HAP-1 (cell line): ENCODE results near the gene GFY.
A peak's percentile ranks its signal among the peaks of the same experiment; 100 is the strongest.

Experiments used
- DNase-seq, 2 experiments: peaks; one replicate each; pipeline ENCODE4 v3.0.0-alpha.2; 2016 to 2020; ENCODE audit warnings: low spot score in 2 of 2
- H3K27me3 ChIP-seq: fragments of 250-450 bp; sonication (Bioruptor Pico); 2 replicates; pipeline ENCODE4 v1.5.1; 2020; ENCODE audit warnings: low read depth, mild to moderate bottlenecking, moderate library complexity
- H3K36me3 ChIP-seq: fragments of 250-450 bp; sonication (Bioruptor Pico); replicated peaks from 2 replicates; pipeline ENCODE4 v1.5.1; 2020; ENCODE audit warnings: mild to moderate bottlenecking
- H3K4me1 ChIP-seq: fragments of 250-450 bp; sonication (Bioruptor Pico); 2 replicates; pipeline ENCODE4 v1.5.1; 2020; ENCODE audit warnings: mild to moderate bottlenecking
- H3K4me3 ChIP-seq: fragments of 250-450 bp; sonication (Bioruptor Pico); 2 replicates; pipeline ENCODE4 v1.5.1; 2020; ENCODE audit warnings: mild to moderate bottlenecking, moderate library complexity
- H3K9me3 ChIP-seq: fragments of 250-450 bp; sonication (Bioruptor Pico); 2 replicates; pipeline ENCODE4 v1.5.1; 2020; ENCODE audit warnings: mild to moderate bottlenecking, moderate library complexity
- in situ Hi-C: fragments of 300-500 bp; cut with MboI; formaldehyde crosslinking; loops from 3 replicates; pipeline ENCODE4 v1.14.3; 2020; ENCODE audit warnings: low sequenced_read_pairs, inconsistent platforms, mixed read lengths

GFY gene

DNA sequence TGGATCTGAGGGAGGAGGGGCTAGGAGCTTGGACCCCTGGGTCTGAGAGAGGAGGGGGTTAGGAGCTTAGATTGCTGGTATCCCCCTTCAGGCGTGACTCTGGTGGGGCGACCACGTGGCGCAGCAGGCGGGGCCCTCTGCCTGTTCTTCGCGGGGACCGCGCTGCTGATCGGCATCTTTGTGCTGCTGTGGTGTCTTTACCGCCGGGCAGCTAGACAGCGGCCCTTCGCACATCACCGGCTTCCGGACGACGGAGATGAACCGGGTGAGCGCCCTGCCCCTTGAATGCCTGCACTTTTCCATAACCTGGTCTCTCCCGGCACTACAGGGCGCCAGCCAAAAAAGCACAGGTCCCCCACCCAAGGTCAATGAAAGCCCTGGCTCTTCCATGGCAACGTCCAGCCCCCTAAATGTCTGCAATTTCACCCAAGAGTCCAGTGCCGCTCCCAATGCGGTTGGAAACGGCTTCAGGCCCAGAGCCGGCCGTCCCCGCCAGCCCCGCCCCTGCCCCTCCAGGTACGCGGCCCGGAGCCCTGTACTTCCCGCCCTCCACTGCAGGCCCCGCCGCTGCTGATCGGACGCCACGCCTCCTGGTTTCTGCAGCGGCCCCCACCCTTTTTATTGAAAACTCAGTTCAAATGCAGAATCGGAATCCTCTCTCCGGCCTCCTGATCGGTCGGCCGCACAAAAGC, 2.8 kb downstream of the GFY start:
- H3K27me3 ChIP-seq: peaks cover 33% of the 10 kb centered on the region
- H3K4me1 ChIP-seq: peaks cover 9% of the 10 kb centered on the region
- H3K4me3 ChIP-seq: peak overlapping the region; percentile 14
- no peaks in the 10 kb centered on the region for H3K9me3 ChIP-seq
- DNase-seq: peak; percentile 49 to 86
- no peaks in the 10 kb centered on the region for H3K36me3 ChIP-seq
- in situ Hi-C loops: no loop called here

DNA sequence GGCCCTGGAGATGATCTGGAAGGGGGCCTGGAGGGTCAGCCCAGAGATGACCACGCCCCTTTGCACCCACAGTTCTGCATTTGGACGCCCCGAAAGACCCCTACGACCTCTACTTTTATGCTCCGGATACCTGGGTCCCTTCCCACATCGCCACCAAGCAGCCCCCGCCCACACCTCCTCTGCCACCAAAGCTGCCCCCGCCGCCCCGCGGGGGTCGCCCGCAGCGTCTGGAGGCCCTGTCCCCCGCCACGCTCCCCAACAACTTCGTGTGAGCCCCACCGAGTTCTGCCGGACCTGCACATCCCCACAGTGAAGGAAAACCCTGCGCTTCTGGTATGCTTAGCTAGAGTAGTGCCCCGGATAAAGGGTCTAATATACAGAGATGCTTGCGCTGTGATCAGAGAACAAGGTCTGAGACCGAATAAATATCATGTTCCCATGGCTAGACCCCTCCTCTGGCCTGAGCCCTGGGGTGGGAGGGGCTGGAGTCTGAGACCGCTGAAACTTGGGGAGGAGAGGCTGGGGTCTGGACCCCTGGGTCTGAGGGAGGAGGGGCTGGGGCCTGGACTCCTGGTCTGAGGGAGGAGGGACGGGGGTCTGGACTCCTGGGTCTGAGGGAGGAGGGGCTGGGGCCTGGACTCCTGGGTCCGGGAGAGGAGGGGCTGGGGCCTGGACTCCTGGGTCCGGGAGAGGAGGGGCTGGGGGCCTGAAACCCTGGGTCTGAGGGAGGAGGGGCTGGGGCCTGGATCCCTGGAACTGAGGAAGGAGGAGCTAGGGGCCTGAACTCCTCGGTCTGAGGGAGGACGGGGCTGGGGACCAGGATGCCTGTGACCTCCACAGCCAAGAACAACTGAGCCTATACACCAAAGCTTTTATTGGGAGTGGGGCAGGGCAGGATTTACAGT, 3.6 kb downstream of the GFY start:
- Histone ChIP-seq H3K9me3 (no peaks in the 10 kb centered on the region), H3K27me3 (peaks cover 25% of the 10 kb centered on the region), H3K36me3 (no peaks in the 10 kb centered on the region), H3K4me3 (peak overlapping the region; percentile 14; the same call in 1 of the 2 replicates), H3K4me1 (peaks cover 9% of the 10 kb centered on the region)
- in situ Hi-C loops: no loop called here
- no peak for DNase-seq

DNA sequence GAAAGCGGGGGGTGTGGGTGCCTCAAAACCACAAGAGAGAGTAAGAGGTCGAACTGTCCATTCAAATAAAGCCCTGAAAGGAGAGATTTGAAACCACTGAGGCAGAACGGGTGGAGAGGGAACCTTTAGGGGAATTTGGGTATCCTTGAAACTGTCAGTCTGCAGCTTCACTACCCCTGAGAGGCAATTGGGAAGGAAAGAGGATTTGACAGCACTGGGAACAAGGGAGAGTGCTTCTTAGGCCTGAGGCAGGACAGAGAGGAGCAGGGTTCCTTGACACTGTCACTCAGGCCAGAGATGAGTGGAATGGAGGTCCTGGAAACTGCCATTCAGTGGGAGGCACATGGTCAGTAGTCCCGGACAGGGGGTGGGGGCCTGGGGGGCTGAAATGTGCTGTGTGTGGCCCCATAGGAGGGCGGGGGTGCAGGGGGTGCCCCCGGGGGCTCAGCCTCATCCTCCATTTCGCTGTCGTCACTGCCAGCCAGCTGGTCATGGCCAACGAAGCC, 5.0 kb downstream of the GFY start:
- no peak for DNase-seq
- H3K27me3 ChIP-seq: peaks cover 13% of the 10 kb centered on the region
- no peaks in the 10 kb centered on the region for H3K9me3 ChIP-seq
- H3K36me3 ChIP-seq: no peaks in the 10 kb centered on the region
- in situ Hi-C loops: no loop called here
- H3K4me1 ChIP-seq: peaks cover 9% of the 10 kb centered on the region
- H3K4me3 ChIP-seq: no peak overlapping the region

DNA sequence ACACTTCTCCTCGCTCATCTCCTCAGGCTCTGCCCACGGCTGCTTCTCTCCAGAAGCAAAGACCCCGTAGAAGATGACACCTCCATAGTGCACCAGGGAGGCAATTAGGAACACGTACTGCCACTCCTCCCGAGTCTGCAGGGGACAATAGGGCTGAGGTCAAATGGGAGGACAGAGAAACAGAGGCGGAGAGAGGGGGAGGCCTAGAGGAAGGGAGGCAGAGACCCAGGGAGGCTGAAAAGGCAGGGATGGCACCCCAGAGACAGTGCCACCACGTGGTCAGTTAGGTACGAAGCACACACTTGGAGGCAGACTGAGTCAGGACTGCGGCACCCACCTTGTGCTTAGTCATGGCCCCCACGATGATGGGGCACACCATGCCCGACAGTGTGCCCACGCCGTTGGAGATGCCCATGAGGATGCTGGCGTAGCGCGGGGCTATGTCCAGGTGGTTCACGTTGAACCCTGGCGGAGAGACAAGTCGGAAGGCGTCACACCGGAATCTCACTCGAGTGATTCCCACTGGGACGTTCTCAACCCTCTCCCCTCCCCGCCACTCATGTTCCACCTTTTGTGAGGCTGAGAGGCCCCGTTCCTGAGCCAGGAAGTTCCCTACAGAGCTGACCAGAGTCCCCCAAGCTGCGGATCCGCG, 5.6 kb downstream of the GFY start:
- Histone ChIP-seq H3K36me3 (no peaks in the 10 kb centered on the region), H3K9me3 (no peaks in the 10 kb centered on the region), H3K4me3 (no peak overlapping the region), H3K27me3 (peaks cover 7% of the 10 kb centered on the region), H3K4me1 (peaks cover 9% of the 10 kb centered on the region)
- DNase-seq: peak in 1 of 2 experiments; percentile 50
- in situ Hi-C loops: no loop called here

DNA sequence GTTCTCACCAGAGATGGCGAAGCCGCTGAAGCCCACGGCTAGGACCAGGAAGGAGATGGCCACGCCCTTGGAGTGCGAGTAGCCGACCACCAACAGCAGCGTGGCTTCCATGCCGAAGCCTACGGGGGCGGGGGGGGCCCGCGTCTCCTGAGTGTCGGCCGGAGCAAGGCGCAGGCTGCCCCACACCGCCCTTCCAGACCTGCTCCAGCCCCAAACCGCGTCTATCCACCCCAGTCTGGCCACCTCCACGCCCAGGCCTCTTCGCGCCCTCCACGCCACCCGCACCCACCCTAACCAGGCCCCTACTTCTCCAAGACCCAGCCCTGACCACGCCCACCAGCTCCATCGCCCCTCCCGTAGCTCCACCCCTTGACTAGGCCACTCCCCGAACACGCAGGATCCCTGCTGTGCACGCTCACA, 6.2 kb downstream of the GFY start:
- in situ Hi-C loops: no loop called here
- H3K9me3 ChIP-seq: no peaks in the 10 kb centered on the region
- peak in 1 of 2 experiments; percentile 54 for DNase-seq
- H3K36me3 ChIP-seq: no peaks in the 10 kb centered on the region
- H3K4me1 ChIP-seq: peaks cover 9% of the 10 kb centered on the region
- H3K27me3 ChIP-seq: peaks cover 2% of the 10 kb centered on the region
- no peak overlapping the region for H3K4me3 ChIP-seq

DNA sequence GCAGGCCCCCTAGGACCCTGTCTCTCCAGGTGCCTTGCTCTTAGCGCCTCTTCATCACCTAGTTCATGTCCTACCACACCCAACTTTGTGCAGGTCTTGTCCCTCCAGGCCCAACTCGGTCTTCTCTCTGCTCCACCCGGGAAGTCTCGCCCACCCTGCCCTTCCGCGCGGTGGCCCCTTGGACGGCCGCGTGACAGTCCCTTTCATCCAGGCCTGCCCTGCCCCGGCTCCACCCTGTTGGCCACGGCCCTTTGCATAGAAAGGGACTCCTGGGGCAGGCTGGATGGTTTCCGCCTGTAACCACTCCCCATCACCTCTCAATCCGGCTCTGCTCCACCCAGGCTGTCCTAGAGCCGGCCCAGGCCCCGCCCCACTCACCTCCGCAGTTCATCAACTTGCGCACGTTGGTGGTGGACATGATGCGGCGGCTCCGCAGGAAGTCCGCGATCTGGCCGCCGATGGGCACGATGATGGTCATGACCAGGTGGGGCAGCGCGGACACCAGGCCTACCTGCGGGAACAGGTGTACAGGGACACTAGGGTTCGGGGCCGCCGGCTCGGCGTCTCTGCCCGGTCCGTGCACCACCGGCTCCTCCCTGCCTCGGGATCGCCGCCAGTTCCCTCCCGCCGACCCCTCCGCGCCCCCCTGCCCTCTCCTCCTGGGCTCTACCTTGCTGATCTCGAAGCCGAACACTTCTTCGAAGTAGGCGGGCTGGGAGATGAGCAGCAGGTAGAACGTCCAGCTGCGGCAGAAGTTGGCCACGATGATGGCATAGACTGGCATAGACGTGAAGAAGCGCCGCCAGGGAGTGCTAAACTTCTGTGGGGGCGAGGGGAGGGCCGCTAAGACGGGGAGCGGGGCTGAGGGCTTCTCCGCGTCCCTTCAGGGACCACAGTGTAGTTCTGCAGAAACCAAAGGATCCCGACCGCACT, 7.2 kb downstream of the GFY start:
- no peaks in the 10 kb centered on the region; the same call in 1 of the 2 replicates for H3K27me3 ChIP-seq
- H3K9me3 ChIP-seq: no peaks in the 10 kb centered on the region
- no peaks in the 10 kb centered on the region for H3K36me3 ChIP-seq
- in situ Hi-C loops: no loop called here
- no peak for DNase-seq
- H3K4me3 ChIP-seq: no peak overlapping the region
- H3K4me1 ChIP-seq: peaks cover 9% of the 10 kb centered on the region

DNA sequence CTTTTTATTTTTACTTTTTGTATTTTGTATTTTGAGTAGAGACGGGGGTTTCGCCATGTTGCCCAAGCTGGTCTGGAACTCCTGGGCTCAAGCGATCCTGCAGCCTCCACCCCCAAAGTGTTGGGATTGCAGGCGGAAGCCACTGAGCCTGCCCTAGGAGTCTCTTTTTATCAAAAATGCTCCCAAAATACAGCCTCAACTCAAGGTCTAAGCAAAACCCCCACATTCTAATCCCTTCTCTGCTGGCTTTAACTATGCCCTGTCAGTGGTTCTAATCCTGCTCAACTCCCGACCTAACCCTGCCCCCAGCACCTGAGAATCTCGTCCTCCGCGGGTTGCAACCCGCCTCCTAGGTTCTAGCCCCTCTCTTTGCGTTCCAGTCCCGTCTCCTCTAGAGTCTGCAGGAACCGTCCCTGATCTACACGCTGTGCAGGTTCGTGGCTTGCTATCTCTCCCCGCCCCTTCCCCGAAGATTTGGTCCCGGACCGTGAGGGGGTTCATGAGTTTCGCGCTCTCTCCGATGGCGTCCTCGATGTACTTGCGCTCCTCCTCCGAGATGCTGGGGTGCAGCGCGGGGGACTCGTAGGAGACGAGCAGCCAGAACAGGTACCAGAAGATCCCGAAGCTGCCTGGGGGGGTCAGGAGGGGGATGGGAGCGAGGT, 8.2 kb downstream of the GFY start:
- peaks cover 2% of the 10 kb centered on the region; the same call in 1 of the 2 replicates for H3K4me1 ChIP-seq
- in situ Hi-C loops: no loop called here
- peaks cover 5% of the 10 kb centered on the region for H3K27me3 ChIP-seq
- H3K36me3 ChIP-seq: no peaks in the 10 kb centered on the region
- H3K9me3 ChIP-seq: no peaks in the 10 kb centered on the region
- DNase-seq: no peak
- H3K4me3 ChIP-seq: no peak overlapping the region

DNA sequence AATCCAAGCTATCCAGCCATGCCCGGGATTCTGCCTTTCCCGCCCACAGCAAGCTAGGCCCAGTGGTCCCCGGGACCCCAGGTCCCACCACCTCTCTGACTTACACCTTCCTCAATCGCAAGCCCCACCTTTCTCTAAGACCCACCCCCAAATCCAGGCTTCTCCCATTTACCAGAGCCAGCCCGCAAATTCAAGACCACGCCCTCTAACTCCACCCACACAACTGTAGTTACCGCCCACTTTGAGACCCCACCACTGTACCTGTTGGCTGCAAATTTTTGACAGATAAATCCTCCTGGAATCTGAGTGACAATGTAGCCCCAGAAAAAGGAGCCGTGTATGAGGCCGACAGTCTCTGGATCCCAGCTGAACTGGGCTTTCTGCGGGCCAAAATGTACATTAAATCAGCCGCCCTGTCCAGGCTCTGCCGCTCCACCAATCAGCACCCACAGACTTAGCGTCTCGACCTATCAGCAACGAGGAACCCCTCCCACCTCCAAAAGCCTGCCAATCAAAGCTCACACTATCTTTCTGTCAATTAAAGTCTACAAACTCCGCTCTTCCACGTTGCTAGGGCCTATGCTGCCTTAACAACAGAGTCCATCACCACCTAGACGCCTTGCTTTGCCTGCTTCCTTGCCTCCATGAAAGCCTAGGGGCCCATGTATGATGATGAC, 9.9 kb downstream of the GFY start:
- Histone ChIP-seq H3K27me3 (peaks cover 19% of the 10 kb centered on the region), H3K36me3 (no peaks in the 10 kb centered on the region), H3K9me3 (no peaks in the 10 kb centered on the region), H3K4me1 (no peaks in the 10 kb centered on the region), H3K4me3 (no peak overlapping the region)
- peak in 1 of 2 experiments; percentile 51 for DNase-seq
- in situ Hi-C loops: no loop called here

DNA sequence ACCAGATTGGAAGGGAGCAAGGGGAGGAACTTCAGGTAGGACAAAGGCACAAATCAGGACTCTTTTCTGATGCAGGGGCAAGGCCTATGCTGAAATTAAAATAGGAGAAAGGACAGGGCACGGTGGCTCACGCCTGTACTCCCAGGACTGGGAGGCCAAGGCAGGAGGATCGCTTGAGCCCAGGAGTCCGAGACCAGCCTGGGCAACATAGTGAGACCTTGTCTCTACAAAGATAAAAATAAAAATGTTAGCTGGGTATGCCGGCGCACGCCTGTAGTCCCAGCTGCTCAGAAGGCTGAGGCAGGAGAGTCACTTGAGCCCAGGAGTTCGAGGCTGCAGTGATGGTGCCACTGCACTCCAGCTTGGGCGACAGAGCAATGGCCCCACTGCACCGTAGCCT, 10.5 kb downstream of the GFY start:
- H3K9me3 ChIP-seq: no peaks in the 10 kb centered on the region
- no peaks in the 10 kb centered on the region for H3K36me3 ChIP-seq
- no peak overlapping the region for H3K4me3 ChIP-seq
- no peak for DNase-seq
- peaks cover 26% of the 10 kb centered on the region for H3K27me3 ChIP-seq
- in situ Hi-C loops: no loop called here
- peaks cover under 1% of the 10 kb centered on the region; the same call in 1 of the 2 replicates for H3K4me1 ChIP-seq

DNA sequence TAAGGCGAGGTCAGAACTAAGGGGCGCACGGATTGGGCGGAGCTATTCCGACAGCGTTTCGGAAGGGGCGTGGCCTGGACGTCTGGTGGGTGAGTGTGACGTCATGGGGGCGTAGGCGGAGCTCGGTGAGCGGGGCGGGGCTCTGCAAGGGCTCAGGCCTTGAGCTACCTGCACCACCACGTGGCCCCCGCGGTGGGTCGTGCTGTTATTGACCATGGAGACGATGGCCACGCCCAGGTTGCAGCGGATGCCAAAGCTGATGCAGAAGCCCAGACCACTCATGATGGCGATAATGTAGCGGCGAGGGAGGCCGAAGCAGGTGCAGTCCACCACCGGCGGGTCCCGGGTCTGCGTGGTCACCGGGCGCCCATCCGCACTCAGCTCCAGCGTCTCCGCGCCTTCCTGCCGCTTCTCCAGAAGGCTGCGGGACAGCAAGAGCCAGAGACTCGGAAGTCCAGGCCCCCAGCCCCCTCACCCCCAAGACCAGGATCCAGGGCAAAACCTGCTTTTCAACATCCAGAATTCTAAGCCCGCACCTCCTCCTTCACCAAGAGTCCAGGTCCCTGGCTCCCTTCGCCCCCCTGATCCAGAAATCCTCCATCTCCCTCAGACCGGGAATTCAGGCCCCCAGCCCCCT, 11.3 kb downstream of the GFY start:
- peaks cover 31% of the 10 kb centered on the region for H3K27me3 ChIP-seq

DNA sequence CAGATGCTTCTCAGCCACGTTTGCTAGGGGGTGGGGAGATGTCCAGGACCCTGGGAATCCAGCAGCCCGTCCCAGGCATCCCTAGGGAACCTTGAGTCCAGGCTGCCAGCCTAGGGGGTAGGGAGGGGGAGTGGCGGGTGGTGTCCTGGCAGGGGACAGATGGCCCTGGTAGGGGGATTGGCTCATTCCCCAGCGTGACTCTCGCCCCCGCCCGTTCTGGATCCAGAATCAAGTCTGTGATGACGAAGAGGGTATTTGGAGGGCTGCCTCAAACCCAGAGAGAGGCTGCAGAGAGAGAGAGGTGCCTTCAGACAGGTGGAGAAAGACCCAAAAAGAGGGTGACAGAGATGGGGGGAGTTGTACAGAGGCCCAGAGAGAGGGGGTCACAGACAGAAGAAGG, 12.0 kb downstream of the GFY start:
- Histone ChIP-seq H3K9me3 (no peaks in the 10 kb centered on the region), H3K27me3 (peaks cover 39% of the 10 kb centered on the region), H3K4me3 (no peak overlapping the region), H3K4me1 (peaks cover 11% of the 10 kb centered on the region), H3K36me3 (no peaks in the 10 kb centered on the region)
- in situ Hi-C loops: no loop called here
- no peak for DNase-seq

More for the DNA sequence above, 11.3 kb downstream of the GFY start:
- H3K4me1 ChIP-seq: peaks cover 5% of the 10 kb centered on the region
- no peaks in the 10 kb centered on the region for H3K36me3 ChIP-seq
- in situ Hi-C loops: no loop called here
- H3K9me3 ChIP-seq: no peaks in the 10 kb centered on the region
- no peak overlapping the region for H3K4me3 ChIP-seq
- DNase-seq: peak; percentile 39 to 83

DNA sequence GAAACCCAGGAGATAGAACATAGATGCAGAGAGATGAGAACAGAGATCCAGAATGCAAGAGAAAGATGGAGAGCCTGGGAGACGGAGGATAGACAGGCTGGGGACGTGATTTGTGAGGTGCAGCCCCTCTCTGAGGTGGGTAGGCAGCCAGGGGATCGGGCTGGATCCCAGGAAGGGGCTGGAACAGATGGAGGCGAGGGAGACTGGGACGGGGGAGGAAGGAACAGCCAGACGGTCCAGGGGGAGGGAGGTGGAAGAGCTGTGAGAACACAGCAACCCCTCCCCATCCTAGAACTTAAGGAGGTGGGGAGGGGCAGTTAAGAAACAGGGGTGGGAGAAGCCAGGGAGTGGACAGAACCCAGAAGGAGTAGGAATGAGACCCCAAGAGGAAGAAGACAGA, 13.1 kb downstream of the GFY start:
- no peak for DNase-seq
- Histone ChIP-seq H3K4me1 (peaks cover 11% of the 10 kb centered on the region), H3K36me3 (no peaks in the 10 kb centered on the region), H3K27me3 (peaks cover 39% of the 10 kb centered on the region), H3K4me3 (no peak overlapping the region), H3K9me3 (no peaks in the 10 kb centered on the region)
- in situ Hi-C loops: no loop called here
